ENCODE results near the gene B3GLCT.
"Not testable (repeated sequence)": the region's sequence is repeated elsewhere in the genome, so short reads cannot be mapped to it uniquely, and the experiment has no call there.

Gene B3GLCT

DNA sequence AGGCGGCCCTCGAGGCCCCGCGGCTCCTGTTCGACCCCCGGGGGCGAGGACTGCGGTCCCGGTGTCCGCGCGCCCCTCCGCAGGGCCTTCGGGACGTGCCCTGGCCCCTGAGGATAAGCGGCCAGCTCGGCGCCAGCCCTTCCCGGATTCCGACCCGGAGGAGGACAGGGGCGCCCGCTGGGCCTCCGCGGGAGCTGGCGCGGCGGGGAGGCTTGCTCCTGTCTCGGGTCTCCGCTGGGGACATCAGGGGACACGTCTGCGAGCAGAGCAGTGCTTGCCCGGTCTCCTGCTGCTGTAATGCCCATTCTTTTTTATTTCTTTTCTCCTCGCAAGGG, 829 bp downstream of the B3GLCT start:
- peak overlapping the region; percentile 94 for H3K4me3 ChIP-seq (ENCODE audit: low read length)
- TF ChIP-seq ZNF274 (IDR thresholded peaks at IDR 0.05; ENCODE audit: low read depth, low read length): no peak

DNA sequence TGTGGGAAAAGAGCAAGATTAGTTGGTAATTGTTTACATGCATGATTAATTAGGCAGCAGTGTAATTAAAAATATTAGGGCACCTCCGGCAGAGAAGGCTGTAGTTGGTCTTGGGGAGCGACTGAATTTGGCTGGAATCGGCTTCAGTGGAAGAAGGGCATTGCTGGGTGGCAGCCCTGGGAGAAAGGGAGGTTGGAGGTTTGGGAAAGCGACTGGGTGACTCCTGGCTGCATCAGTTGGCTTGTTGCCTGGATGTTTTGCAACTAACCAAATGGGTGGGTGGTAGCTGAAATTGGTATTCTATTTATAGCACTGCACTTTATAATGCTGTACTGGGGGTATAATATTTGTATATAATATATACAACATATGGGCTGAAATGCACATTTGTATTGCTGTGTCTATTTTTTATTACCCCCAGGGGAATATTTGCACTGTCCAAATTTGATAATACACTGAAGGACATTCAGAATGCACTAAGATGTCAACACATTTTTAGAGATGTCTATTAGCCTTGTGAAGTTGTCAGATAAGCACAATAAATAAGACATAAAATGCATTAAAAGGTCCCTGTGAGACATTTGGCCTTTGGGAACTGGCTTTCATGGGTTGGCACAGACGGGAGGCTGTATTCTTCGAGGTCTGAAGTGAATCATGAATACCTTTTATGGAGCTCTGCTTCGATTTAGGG, 1.7 kb downstream of the B3GLCT start:
- no peak for TF ChIP-seq ZNF274 (IDR thresholded peaks at IDR 0.05; ENCODE audit: low read depth, low read length)
- H3K4me3 ChIP-seq (ENCODE audit: low read length): peak overlapping the region; percentile 94

DNA sequence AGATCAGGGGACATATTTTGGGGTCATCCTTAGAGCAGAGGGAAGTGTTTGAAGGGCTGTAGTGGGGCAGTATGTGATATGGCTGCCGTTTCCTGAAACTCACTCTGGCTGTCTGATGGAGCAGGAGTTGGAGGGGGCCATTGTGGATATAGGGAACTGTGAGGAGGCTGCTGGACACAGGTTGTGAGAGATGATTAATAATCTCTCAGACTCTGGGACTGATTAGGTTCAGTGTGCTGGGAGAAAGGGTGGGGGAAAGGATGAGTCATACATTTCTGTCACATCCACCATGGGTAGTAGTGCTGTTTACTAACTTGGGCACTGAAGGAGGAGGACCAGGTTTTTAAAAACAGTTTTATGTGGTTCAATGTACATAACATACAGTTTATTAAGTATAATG, 4.8 kb downstream of the B3GLCT start:
- no peak for TF ChIP-seq ZNF274 (IDR thresholded peaks at IDR 0.05; ENCODE audit: low read depth, low read length)
- H3K4me3 ChIP-seq (ENCODE audit: low read length): no peak overlapping the region

DNA sequence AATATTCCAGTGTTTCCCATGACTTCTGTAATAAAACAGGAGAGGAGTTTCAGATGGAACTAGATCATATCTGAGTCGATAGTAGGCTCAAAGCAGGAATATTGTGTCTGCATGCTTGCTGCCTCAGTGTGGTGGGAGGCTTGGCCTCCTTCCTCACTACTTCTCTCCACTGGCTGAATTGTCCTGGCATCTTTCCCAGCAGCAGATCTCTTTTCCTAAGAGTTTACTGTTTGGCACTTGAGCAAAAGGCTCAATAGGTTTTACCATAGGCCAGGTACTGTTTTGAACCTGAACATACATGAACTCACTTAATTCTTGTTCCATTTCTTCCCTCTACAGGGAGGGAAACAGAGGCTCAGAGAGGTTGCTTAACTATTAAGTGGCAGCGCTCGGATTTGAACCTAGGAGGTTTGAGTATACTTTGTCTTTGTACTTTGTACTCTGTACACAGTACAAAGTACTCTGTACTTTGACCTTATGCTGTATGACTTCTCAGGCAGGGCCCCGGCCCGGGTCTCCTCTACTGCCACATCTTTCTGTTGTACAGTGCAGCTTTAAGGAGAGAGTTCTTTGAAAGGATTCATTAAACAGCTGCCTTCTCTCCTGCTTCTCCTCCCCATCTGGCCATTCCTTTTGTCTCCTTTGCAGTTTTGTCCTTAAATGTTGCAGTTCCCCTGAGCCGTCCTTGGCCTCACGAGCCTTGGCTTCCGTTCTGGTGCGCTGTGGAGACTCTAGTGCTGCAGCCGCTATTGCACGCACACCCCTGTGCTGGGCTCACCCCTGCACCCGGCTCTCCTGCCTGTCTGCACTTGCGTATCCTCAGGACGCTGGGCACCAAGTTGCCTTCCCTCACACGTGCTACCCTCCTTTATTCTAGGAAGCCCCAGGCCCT, 8.1 kb downstream of the B3GLCT start:
- TF ChIP-seq ZNF274 (IDR thresholded peaks at IDR 0.05; ENCODE audit: low read depth, low read length): no peak
- no peak overlapping the region for H3K4me3 ChIP-seq (ENCODE audit: low read length)

DNA sequence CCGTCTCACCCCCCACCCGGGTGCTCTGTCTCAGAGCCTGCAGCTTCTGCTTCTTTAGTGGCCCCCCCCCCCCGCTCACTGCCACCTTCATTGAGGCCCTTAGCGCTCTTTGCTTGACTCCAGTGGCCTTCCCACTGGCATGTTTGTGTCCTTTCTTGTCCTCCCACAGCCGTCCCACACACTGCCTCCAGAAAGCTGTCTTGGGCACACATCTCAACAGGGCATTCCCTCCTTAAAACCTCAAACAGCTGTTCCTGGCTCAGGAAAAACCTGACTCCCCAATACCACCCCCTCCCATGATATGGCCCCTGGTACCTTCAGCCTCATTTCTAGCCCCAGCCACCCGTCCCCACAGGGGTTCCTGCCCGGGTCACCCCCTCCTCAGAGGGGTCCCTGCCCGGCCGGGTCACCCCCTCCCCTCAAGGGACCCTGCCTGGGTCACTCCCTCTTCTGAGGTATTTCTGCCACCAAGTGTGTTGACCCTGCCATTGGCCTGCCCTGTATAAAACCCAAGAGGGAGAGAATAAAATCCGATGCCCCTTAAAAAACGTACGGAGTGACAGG, 8.9 kb downstream of the B3GLCT start:
- no peak overlapping the region for H3K4me3 ChIP-seq (ENCODE audit: low read length)
- no peak for TF ChIP-seq ZNF274 (IDR thresholded peaks at IDR 0.05; ENCODE audit: low read depth, low read length)

DNA sequence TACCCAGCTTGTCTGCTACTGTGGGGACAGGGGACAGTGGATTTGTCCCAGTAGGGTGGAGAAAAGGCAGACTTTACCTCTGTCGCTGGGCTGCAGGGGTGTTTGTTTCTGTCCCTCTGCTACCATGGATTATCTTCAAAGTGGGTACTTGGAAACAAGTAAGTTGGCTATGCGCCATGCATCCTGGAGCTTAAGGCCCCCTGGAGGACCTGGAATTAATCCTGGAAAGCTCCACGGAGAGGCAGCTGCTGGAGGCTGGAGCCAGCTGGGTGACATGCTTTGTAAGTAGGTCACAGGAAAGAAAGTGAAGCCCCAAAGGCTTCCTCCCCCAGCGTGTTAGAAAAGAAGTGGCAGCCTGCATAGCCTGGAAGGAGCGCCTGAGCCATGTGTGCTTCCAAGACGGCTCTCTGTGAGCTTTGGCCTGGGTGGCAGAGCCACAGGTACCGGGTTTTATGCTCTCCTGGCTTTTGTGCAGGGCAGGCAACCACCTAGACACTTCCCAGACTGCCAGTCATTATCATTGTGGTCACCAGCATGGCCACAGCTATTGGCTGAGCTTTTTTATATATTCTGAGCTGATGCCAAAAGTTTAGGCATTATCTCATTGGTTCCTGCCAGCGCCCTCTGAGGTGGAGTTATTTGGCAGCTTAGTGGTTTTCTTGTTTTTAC, 9.5 kb downstream of the B3GLCT start:
- no peak for TF ChIP-seq ZNF274 (IDR thresholded peaks at IDR 0.05; ENCODE audit: low read depth, low read length)
- no peak overlapping the region for H3K4me3 ChIP-seq (ENCODE audit: low read length)

DNA sequence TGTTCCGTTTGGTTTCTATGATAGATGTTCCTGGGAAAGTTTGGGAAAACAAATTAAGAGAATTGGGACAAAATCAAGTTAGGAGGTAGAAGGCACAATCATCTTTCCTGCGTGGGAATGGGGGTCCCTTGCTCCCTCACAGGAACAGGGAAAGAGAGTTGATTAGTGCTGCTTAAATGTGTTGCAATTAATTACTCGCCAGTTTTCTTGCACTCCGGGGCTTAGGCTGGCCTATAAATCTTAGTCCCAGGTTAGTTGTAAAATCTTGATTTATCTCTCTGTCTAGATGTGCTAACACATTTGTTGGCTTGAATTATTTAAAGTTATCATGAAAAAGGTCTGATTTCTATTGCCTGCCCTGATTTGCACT, 10.1 kb downstream of the B3GLCT start:
- no peak overlapping the region for H3K4me3 ChIP-seq (ENCODE audit: low read length)
- TF ChIP-seq ZNF274 (IDR thresholded peaks at IDR 0.05; ENCODE audit: low read depth, low read length): no peak

DNA sequence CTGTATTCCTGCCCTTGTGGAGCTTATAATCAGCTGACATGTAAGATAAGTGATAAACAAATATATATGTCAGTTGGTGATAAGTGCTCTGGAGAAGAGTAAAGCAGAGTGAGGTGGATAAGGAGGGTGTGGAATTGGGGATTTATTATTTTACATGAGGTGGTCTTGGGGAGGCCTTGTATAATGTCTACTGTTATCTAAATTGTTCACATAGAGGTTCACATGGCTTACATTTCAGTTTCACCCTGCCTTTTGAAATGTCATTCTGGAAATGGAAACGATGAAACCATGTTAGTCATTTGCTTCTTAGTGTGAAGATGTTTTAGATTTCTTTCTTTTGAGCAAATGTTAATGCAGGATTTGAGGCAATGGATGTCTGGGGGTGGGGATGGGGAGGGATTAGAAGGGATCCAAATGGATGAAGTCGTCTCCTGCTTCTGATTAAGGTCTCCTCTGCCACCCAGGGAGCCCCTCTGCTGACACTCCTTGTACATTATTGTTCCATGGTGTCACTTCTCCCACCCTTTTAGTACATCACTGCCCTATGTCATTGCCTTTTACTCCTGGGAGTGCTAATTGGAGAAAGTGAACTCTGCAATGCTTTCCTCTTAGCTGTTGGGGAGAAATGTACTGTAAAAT, 14.0 kb downstream of the B3GLCT start:
- H3K4me3 ChIP-seq (ENCODE audit: low read length): no peak overlapping the region
- TF ChIP-seq ZNF274 (IDR thresholded peaks at IDR 0.05; ENCODE audit: low read depth, low read length): no peak

DNA sequence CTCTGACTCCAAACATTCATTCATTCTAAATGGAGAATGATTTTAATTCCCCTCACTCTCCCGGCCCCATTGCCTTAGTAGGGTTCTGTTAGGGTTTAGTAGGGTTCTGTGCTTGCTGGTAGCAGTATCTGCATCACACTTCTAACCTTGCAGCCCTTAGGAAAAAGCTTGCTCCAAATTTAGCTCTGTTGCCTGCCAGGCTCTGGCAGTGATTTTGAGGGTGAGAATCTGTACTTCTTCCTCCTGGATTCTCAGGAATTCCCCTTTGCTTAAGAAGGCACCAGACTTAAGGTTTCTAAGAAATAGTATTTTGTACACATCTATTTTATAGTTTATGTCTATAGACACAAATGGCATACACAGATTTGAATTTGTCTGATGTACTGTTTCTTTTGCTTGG, 14.7 kb downstream of the B3GLCT start:
- no peak for TF ChIP-seq ZNF274 (IDR thresholded peaks at IDR 0.05; ENCODE audit: low read depth, low read length)
- H3K4me3 ChIP-seq (ENCODE audit: low read length): no peak overlapping the region

DNA sequence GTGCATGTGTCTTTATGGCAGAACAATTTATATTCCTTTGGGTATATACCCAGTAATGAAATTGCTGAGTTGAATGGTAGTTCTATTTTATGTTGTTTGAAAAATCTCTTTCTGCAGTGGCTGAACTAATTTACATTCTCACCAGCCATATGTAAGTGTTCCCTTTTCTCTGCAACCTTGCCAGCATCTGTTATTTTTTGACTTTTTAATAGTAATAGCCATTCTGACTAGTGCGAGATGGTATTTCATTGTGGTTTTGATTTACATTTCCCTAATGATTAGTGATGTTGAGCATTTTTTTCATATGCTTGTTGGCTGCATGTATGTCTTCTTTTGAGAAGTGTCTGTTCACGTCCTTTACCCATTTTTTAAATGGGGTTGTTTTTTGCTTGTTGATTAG, 17.1 kb downstream of the B3GLCT start:
- H3K4me3 ChIP-seq (ENCODE audit: low read length): not testable (repeated sequence)

DNA sequence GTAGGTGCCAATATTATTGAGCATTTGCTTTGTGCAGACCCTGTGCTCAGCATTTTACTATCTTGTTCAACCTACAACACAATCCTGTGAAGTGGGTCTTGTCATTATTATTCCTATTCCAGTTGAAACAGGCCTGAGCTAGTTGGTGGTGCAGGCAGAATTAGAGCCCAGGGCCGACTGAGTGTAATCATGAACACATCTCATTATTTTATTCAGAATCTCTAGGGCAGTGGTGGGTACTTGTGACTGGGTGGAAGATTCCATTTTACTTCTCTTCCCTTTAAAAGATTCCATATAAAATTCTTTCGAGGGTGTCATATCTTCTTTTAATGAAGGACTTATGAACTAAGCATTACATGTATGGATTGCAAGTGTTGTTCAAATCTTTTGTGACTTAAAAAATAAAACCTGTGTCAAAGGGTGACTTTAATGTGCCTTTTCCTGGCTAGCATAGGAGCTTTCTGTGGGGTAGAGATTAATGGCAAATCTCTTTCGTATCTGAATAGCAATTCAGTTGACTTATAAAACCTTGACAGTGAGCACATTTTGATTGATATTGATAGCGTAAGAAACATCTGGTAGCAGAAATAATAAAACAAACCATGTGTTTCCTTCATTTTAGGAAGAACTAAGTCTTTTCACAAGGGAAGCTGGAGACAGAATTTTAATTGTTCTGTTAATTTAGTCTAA, 20.3 kb downstream of the B3GLCT start:
- TF ChIP-seq ZNF274 (IDR thresholded peaks at IDR 0.05; ENCODE audit: low read depth, low read length): no peak
- no peak overlapping the region for H3K4me3 ChIP-seq (ENCODE audit: low read length)

DNA sequence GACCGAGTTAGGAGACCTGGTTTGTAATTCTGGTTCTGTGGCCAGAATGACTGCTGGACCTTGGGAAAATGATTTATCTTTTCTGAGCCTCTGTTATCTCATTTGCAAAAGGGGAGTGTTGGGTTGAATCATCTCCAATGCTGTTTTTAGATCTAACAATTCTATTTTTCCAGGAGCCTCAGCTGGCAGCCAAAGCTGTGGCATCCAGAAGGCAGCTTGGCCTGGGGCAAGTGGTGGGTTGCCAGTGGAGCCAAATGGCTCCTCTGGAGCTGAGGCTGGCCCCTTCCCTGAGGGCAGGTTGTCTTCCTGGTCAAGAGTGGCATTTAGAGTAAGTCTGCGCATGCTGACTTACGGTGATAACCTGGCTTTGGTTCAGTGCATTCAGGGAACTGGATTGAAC, 21.3 kb downstream of the B3GLCT start:
- TF ChIP-seq ZNF274 (IDR thresholded peaks at IDR 0.05; ENCODE audit: low read depth, low read length): no peak
- H3K4me3 ChIP-seq (ENCODE audit: low read length): no peak overlapping the region

DNA sequence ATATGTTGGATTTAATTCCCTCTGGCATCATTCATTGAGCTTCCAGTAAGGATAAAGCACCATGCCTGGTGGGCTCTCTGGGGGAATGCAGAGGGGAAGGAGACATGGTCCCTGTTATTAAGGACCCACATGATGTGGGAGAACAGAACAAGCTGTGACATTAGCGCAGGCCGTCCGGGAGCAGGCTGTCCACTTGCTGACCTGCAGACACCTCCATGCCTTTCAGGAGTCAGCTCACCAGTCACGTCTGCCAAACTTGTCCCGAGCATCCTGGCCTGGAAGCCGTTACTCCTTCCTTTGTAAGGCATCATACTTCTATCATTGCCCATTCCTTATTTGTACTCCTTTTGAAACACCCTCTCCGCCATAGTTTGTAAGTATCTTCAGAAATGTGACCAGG, 23.4 kb downstream of the B3GLCT start:
- TF ChIP-seq ZNF274 (IDR thresholded peaks at IDR 0.05; ENCODE audit: low read depth, low read length): no peak
- no peak overlapping the region for H3K4me3 ChIP-seq (ENCODE audit: low read length)

DNA sequence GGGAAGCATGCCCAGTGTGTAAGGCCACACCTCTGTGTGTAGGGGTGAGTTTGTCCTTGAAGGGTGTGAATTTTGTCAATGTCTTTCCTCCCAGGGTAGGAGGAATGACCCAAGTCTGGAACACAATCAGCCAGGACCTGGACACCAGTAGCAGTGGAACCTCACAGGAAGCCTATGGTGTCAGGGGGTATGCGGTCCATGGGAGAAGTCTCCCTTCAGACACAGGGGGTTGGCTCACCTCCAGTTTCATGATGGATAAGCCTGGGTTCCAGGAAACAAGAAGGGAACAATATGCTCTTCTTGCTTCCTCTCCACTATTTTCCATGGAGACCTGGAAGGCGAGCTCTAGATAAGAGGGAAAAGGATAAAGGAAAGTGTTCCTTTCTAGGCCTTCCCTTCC, 23.9 kb downstream of the B3GLCT start:
- TF ChIP-seq ZNF274 (IDR thresholded peaks at IDR 0.05; ENCODE audit: low read depth, low read length): no peak
- no peak overlapping the region for H3K4me3 ChIP-seq (ENCODE audit: low read length)

All from GM08714 (cell line).